Urinary bladder (tissue), 2 donors: ENCODE measurements around the gene MT1H. TPM values are rescaled to one million over a fixed set of nuclear protein-coding genes. Genes with fewer than 3 reads are reported as not detected.

Source experiments
- polyA plus RNA-seq: library from polyadenylated mRNA; stranded (reverse); fragments of 200-250 nt; gene quantifications from one replicate; pipeline ENCODE4 v1.2.3, GENCODE V29; 2013
- total RNA-seq: library from RNA; depleted of rRNA; stranded (reverse); fragments of >200 nt; gene quantifications from one replicate; pipeline ENCODE4 v1.2.3, GENCODE V29; 2014
- donor health status: healthy.

The MT1H gene
- total and polyA plus RNA-seq, 2 donors, result not detected

Other genes with a start within 250 kb of the MT1H start
- 120 TPM for gene AMFR, start 244.3 kb upstream of the MT1H start, total RNA-seq
- 82.6 TPM for gene AMFR, start 244.3 kb upstream of the MT1H start, polyA plus RNA-seq
- gene NUDT21, start 218.5 kb upstream of the MT1H start, total RNA-seq, result 144 TPM
- 47.3 TPM for gene NUDT21, start 218.5 kb upstream of the MT1H start, polyA plus RNA-seq
- gene OGFOD1, start 218.3 kb upstream of the MT1H start, total RNA-seq, result 58.2 TPM
- 25.8 TPM for gene OGFOD1, start 218.3 kb upstream of the MT1H start, polyA plus RNA-seq
- 83.1 TPM for gene BBS2, start 149.8 kb upstream of the MT1H start, total RNA-seq
- 34.5 TPM for gene BBS2, start 149.8 kb upstream of the MT1H start, polyA plus RNA-seq
- not detected for gene MT4, start 104.7 kb upstream of the MT1H start, total RNA-seq
- gene MT4, start 104.7 kb upstream of the MT1H start, polyA plus RNA-seq, result not detected
- 1.1 TPM for gene MT3, start 80.3 kb upstream of the MT1H start, total RNA-seq
- 8.7 TPM for gene MT3, start 80.3 kb upstream of the MT1H start, polyA plus RNA-seq
- 8.2 TPM for gene MT2A, start 61.2 kb upstream of the MT1H start, total RNA-seq
- 890 TPM for gene MT2A, start 61.2 kb upstream of the MT1H start, polyA plus RNA-seq
- 14.7 TPM for gene MT1E, start 44.0 kb upstream of the MT1H start, total RNA-seq
- 189 TPM for gene MT1E, start 44.0 kb upstream of the MT1H start, polyA plus RNA-seq
- 0.48 TPM for gene MT1M, start 37.2 kb upstream of the MT1H start, total RNA-seq
- 182 TPM for gene MT1M, start 37.2 kb upstream of the MT1H start, polyA plus RNA-seq
- gene MT1A, start 31.1 kb upstream of the MT1H start, total RNA-seq, result not detected
- 244 TPM for gene MT1A, start 31.1 kb upstream of the MT1H start, polyA plus RNA-seq
- gene MT1B, start 17.9 kb upstream of the MT1H start, total RNA-seq, result not detected
- gene MT1B, start 17.9 kb upstream of the MT1H start, polyA plus RNA-seq, result not detected
- 0.95 TPM for gene MT1F, start 11.9 kb upstream of the MT1H start, total RNA-seq
- gene MT1F, start 11.9 kb upstream of the MT1H start, polyA plus RNA-seq, result 10.3 TPM
- not detected for gene MT1G, start 1.7 kb upstream of the MT1H start, total RNA-seq
- gene MT1G, start 1.7 kb upstream of the MT1H start, polyA plus RNA-seq, result 55.5 TPM
- gene MT1X, start 12.7 kb downstream of the MT1H start, total RNA-seq, result 10.8 TPM
- 1,604 TPM for gene MT1X, start 12.7 kb downstream of the MT1H start, polyA plus RNA-seq
- 49.0 TPM for gene NUP93, start 60.3 kb downstream of the MT1H start, total RNA-seq
- gene NUP93, start 60.3 kb downstream of the MT1H start, polyA plus RNA-seq, result 25.1 TPM
- 0.16 TPM for gene SLC12A3, start 195.4 kb downstream of the MT1H start, total RNA-seq
- 0.06 TPM for gene SLC12A3, start 195.4 kb downstream of the MT1H start, polyA plus RNA-seq